Limb (tissue), 2 donors: ENCODE measurements around the gene TSC22D3.
"Not testable (repeated sequence)": the region's sequence is repeated elsewhere in the genome, so short reads cannot be mapped to it uniquely, and the experiment has no call there.

ENCODE experiments used
- DNase-seq, 2 donors: peaks; one replicate each; pipeline ENCODE4 v3.0.0-alpha.2; 2016; ENCODE audit errors: extremely low spot score in 2 of 2

Gene TSC22D3

DNA sequence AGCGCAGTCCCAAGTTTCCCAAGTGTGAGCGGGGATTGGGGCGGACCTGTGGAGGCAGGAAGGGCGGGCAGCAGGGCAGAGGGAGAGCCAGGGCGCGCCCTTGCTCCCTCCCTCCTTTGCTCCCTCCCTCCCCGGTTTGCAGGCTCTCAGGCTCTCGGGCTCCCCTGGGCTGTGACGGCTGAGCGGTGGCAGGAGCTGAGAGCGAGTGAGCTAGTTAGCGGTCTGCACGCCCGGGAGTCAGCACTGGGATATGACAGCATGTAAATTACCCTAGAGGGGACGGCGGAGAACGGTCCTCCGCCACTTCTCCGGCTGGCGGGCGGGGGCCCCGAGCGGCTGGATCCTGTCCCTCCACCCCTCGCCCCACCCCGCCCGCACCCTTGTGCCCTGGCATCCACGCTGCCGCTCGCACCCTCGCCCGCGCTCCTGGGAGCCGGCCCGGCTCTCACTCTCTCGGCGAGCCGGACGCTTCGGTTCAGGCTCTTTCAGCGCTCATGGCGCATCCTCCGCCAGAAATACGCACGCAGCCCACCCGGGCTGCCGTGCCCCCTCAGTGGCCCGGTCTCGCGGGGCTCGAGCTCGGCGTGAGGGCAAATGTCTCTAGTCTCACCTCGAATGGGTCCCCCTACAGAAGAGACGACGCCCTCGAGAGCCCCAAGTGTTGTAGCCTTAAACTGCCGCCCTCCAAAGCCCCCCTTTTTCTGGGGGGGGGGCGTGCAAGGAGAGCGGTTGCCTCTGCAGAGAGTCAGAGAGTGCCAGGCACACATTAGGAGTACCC lies at the start of gene TSC22D3:
TSC22D3 (minus strand) TSS at position 54 of the 778 bp plus-strand sequence. CDS start 368 bp downstream, outside the sequence.
- DNase-seq, result peak; percentile 17 to 62

DNA sequence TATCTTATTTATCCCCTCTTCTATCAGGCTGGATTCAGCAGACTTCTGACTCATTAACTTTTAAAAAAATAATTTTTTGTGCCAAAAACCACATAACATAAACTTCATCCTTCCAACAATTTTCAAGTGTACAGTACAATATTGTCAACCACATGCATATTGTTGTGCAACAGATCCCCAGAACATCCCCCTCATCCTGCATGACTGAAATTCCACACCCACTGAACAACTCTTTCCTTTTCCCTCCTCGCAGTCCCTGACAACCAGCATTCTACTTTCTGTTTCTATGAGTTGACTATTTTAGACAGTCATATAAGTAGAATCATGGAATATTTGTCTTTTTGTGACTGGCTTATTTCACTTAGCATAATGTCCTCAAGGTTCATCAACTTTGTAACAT lies 47.9 kb upstream of the TSC22D3 start:
- no peak for DNase-seq

DNA sequence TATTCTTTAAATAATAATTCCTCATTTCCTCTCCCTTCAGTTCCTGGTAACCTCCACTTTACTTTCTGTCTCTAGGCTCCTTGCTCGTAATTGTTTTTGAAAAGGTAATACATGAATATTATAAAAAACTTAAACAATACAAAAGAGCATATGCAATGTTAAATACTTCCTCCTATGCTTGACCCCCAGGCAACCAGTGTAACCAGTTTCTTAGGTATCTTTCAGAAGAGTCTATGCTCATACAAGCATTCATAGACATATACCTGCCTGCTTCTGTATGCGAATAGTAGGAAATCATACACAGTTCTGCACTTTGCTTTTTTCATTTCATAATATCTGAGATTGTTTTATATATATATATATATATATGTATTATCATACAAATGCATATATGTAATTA lies 47.5 kb upstream of the TSC22D3 start:
- no peak for DNase-seq

DNA sequence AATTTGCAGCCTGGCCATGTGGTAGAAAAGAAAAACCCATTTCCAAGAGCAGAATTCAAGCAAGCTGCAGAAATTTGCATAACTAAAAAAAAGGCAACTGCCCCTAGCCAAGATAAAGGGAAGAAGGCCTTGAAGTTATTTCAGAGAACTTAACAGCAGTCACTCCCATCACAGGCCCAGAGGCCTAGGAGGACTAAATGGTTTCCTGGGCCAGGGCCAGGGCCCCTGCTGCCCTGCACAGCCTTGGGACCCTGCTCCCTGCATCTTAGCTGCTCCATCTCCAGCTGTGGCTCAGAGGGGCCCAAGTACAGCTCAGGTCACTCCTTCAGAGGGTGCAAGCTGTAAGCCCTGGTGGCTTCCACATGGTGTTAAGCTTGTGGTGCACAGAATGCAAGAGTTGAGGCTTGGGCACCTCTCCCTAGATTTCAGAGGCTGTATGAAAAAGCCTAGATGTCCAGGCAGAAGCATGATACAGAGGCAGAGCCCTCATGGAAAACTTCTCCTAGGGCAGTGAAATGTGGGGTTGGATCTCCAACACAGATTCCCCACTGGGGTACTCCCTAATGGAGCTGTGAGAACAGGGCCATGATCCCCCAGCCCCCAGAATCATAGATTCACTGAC lies 43.4 kb upstream of the TSC22D3 start:
- DNase-seq, result no peak

DNA sequence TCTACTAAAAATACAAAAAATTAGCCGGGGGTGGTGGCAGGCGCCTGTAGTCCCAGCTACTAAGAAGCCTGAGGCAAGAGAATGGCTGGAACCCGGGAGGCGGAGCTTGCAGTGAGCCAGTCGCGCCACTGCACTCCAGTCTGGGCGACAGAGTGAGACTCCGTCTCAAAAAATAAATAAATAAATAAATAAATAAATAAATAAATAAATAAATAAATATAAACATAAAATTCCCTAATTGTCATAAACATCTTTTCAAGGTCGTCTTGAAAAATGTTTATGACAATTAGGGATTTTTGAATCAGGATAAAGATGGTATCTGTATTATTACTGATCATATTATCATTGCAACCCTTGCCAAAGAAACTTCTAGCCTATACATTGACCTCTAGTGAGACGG lies 34.5 kb upstream of the TSC22D3 start:
- not testable (repeated sequence) for DNase-seq

DNA sequence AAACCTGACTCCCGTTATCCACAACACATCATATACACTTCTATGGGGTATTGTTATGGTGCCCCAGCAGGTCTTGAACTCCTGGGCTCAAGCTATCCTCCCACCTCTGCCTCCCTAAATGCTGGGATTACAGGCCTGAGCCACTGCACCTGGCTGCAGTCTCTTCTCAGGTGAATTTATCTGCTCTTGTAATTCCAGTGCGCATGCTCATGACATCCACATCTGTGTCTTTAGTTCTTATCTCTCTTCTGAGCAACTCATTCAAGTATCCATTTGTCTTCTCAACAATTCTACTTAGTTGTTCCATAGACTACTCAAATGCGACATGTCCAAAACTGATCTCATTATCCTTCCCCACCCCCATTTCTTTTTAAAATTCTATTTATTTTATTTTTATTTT lies 29.6 kb upstream of the TSC22D3 start:
- DNase-seq, result no peak

DNA sequence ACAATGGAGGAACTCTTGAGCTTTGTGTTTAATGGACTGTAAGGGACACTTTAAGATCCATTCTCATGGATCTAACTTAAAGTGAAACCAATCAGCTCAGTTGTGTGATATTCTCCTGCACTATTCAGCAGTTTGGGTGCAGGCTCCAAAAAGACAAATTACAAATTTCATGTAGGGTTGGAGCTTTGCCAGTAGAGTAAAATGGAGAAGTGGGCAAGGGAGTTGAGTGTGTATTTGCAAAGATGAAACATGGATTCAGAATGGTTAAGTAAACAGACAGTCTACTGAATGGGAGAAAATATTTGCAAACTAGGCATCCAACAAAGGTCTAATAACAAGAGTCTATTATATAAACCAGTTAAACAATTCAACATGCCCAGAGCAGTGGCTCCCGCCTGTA lies 28.8 kb upstream of the TSC22D3 start:
- DNase-seq, result no peak

DNA sequence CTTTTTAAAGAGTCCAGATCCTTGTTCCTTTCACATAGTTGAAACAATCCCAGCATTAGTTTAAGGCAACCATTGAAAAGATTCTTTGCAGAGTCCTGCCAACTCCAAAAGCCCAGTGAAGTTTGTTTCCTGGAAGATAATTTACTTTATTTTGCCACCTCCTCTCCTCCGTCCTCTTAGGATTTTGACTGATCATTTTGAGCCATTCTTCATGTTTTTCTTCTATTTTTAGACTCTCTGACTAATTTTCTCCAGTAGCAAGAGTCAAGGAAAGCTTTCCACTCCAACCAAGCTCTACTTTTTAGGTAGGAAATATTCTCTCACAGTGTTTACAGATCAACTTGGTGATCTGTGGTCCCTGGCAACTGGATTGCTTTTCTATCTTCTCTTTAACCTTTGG lies 12.2 kb upstream of the TSC22D3 start:
- DNase-seq, result no peak

DNA sequence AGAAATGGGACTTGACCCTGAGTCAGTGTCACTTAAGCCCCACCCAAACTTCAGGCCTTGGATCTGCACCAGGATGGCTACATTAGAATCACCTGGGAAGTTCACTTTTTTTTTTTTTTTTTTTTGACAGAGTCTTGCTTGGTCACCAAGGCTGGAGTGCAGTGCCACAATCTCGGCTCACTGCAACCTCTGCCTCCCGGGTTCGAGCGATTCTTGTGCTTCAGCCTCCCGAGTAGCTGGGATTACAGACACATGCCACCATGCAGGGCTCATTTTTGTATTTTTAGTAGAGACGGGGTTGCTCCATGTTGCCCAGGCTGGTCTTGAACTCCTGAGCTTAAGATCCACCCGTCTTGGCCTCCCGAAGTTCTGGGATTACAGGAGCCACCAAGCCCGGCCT lies 4.9 kb upstream of the TSC22D3 start:
- no peak for DNase-seq

DNA sequence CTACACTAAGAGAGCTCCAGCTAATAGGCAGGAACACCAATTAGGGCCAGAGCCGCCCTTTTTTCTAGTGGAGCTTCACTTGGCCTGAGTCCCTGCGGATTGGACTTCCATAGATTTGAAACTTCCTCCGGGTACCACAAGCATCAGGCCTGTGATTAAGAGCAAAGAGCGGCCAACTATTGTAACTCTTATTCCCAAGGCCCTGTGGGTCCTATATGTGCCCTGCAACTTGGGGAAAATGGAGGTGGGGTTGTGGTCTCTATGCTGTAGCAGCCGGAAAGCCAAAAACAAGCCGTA lies 1.9 kb upstream of the TSC22D3 start, which contains the start of gene NCBP2L:
NCBP2L (plus strand) TSS at position 198 of the 297 bp plus-strand sequence. CDS start 16,488 bp downstream, outside the sequence.
- no peak for DNase-seq

DNA sequence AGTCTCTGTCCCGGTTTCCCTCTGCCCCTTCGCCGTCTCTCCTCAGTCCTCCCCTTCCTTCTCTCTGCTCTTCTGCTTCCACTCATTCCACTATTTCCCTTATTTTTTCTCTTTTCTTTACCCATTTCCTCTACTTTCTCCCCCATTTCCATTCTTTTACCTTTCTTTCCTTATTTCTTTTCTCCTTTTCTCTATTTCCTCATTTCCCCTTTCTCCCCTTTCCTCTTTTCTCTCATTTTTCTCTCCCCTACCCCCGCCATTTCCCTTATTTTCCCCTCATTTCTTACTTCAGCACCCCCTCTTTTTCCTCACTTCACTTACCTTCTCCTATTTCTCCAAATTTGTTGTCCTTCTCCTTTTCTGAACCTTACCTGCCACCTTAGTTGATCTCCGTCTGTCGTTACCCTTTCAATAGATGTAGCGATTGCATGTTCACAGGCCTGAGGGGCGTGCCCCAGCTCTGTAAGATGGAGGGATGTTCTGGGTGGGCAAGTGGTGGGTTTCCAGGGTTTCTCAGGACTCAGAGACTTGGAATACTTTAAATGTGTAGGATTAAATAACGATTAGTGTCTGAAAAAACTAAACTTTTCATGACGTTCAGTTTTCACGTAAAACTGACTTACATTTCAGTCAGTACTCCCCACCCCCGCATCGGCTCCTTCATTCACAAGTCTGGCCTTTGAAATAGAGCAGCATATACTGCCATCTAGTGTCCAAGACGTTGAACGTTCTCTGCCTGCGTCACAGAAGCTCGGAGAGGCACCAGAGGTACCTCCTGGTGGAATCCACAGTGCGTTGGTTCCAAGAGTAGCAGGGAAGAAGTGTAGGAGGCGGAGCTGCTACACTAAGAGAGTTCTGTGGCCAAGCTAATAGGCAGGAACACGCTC lies 1.3 kb upstream of the TSC22D3 start:
- DNase-seq, result peak; percentile 76 to 89

DNA sequence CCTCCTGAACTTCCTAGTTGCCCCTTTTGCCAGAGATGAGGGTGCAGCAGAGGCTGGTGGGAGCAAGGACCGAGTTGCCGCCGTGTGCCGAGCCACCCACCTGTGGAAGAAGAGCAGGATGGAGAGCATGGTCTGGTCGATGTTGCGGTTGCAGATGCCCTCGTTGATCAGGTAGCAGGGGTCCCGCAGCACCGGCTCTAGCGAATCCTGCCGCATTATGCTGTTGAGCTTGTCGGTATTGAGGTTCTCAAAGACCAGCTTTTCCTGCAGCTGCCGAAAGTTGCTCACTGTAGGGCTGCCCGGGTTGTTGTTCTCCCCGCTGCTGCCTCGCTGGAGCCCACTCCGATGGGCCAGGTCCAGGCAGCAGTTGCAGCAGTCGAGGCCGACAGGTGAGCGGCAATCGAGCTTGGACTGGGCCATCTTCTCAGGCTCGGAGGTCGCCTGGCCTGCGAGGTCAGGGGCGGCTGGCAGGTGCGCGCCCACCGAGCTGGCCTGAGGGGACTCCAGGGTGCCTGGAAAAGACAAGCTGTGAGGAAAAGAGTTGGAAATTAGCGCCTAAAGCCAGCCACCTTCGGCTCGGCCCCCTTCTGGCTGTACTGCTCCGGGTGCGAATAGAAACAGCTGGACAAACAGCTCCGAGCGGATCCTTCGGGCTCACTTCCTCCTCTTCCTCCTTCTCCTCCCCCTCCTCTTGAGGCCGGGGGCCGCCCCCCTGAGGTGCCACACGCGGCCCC lies 420 bp downstream of the TSC22D3 start:
- DNase-seq, result peak in 1 of 2 donors; percentile 38

DNA sequence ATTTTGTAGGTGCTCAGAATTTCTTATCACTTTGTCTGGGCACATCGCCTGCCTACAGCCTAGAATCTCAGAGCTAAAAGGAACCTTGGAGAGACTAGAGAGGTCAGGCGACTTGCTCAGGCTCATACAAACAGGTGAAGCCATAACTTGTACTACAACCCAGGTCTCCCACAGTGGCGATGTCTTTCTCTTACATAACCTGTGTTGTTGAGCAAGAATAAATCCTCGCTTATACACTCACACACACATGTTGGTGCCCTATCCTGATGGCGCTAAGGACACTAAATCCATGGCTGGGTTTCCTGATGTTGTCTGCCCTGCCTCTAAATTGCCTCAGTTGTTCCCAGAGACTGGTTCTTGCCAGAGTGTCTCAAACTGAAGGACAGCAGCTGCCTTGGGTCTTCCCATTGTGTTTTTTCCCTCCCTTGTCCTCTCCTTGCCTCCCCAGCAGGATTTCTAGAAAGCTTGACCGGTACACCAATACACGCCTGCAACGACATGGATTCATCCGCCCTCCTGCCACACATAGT lies 1.6 kb downstream of the TSC22D3 start:
- no peak for DNase-seq

DNA sequence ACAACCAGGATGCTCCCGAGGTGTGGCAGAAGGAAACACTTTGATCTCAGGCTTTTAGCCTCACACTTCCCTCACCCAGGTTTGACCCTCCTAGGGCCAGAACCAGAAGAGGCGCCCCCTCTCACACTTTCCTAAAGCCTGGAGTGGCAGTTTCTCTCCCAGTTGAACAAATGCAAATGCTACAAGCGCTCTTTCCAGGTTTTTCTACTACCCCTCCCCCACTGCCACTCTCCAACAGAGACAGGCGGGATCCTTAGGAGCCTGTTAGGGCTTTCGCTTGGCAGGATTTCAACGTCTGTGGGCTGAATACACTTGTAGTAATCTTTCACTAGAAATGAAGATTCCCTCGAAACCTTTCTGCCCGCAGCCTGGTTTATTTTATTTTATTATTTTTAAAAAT lies 2.4 kb downstream of the TSC22D3 start:
- peak in 1 of 2 donors; percentile 34 for DNase-seq

DNA sequence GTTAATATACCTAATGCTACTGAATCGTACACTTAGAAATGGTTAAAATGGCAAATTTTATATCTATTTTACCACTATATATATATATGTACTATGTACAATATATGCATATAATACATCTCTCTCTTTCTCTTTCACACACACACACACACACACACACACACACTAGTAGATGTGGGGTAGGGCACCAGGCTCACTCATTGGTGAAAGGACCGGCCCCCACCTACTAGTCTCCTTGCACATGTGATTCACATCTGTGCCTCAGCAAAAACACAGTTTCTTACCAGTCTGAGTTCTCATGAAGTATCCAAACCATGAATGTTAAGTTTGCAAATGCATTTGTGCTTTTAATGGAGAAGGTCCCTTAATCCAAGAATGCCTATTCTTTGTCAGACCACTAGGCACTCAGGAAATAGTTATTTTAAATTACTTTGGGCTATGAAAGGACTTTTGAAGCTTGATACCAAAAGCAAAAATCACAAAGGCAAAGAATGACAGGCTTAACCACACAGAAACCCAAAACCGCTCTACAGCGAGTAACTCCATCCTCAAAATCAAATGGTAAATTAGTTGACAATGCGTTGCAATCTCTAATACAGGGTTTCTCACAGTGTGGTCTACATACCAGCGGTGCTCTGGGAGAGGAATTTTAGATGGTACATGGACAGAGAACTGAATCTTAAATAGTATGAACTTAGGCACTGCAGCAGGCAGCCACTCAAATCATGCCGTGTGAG lies 5.8 kb downstream of the TSC22D3 start:
- no peak for DNase-seq

DNA sequence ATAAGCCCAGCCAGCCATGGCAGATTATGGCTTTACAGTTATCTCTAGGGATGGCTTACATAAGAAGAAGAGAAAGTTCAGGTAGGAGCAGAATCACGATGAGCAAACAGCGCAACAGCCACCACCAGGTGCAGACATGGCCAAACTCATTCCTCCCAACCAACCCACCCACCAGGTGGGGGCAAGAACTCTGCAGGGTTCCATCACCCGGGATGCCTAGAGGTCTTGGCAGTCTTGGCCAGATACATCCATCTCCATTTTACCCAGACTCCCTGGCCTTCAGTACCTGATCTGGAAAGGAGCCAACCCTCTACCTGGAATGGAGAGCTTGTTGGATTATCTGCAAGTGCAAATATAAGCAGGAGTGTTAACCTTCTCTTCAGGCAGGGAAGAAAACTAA lies 7.5 kb downstream of the TSC22D3 start:
- DNase-seq, result no peak

DNA sequence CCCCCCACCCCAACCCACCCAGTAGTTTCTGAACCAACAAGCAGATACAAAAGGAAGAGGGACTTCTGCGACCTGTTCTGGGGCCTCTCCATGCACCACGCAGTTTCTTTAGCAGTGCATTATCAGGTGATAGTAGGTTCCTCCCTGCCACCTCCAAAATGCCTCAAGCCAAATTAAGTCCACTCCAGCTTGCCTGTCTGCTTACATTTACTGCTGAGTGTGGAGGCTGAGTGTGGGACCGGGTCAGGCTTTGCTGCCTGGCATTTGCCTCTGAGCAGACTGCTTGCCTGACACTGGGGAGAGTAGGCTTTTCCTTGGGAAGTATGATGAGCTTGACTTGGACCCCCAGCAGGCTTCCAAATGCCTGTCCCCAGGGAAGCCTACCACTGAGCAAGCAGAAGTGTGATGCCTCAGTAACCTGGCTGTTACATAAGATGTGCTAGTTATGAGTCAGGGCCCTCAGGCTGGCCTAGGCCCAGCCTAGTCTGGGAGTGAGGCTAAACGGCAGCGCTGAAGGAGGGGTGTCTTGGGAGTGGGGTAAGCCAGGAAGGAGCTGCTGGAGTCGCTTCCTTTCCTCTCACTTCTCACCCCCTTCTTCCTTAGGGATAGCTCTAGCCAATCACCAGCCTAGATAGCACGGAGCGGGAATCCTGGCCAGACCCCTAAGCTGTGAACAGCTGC lies 9.0 kb downstream of the TSC22D3 start:
- peak in 1 of 2 donors; percentile 40 for DNase-seq

DNA sequence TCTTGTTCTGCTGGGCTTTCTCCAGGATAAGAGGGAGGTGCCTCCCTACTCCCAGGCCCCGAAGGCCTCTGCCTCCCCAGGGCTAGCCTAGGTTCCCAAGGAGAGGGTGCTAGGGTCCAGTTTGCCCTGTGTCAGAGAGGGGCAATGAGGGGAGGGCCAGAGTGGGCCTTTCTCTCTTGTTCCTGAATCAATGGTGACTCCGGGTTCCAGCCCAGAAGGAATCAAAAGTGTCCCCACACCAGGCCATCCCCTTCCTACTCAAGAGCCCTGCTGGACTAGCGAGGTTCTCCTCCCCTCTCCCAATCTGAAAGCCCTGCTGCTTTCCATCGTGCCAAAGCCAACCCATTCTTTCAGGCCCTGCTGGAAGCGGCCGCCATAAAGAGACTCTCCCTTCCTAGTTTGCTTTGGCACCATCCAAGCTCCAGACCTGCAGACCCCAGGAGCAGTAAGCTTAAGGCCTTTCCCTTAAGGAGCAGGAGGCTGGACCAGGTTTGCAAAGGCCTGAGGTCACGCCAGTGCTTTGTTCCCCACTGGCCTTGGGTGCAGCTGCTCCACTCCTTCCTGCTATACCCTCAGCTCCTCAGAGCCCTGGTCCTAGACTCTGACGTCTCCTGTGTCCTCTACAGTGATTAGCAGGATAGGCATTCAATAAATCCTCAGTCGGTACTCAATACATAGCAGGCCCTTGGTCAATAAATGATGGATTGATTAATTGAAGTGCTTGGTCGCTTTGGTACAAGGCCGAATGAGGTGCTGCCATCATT lies 10.6 kb downstream of the TSC22D3 start:
- DNase-seq, result no peak

DNA sequence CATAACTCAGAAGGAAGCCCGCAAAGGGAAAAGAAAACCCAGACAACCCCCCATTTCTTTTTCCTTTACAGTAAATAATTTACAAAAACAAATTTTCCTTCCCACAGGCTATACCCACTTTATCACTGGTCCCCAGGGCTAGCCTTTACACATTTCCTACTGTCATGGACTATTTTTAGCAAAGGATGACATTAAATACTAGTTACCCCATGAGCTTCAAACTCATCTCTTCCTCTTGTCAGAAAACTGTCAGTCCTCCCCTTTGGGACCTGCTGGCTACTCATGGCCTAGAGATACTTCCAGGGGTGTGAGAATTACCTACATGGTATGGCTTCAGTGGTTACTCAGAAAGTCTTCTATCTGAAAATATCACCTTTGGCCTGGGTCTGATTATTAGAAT lies 11.9 kb downstream of the TSC22D3 start:
- DNase-seq, result no peak
